ENCODE data around the gene GRXCR2.
"Not testable (repeated sequence)": the region's sequence is repeated elsewhere in the genome, so short reads cannot be mapped to it uniquely, and the experiment has no call there.

Gene GRXCR2

GRCh38 chr5:145874765-145875164 lies 2.0 kb upstream of the GRXCR2 start:
- DNase-seq = no peak

GRCh38 chr5:145872486-145872885 lies 328 bp downstream of the GRXCR2 start:
- DNase-seq = no peak

- no peak for DNase-seq
These were observed 3.1 kb downstream of the GRXCR2 start for GRCh38 chr5:145869753-145870152.

GRCh38 chr5:145867806-145868205 lies 5.0 kb downstream of the GRXCR2 start:
- DNase-seq = no peak

GRCh38 chr5:145864432-145864831 lies 8.4 kb downstream of the GRXCR2 start:
- DNase-seq = not testable (repeated sequence)

GRCh38 chr5:145863003-145863402 lies 9.8 kb downstream of the GRXCR2 start:
- no peak for DNase-seq

GRCh38 chr5:145859897-145860296 lies 12.9 kb downstream of the GRXCR2 start:
- DNase-seq = no peak

GRCh38 chr5:145859453-145859852 lies 13.4 kb downstream of the GRXCR2 start:
- no peak for DNase-seq

- DNase-seq = no peak
These were observed 13.9 kb downstream of the GRXCR2 start for GRCh38 chr5:145858959-145859358.

GRCh38 chr5:145856285-145856818 lies 16.5 kb downstream of the GRXCR2 start:
- DNase-seq = peak; percentile 85

- DNase-seq = no peak
These were observed 17.0 kb downstream of the GRXCR2 start for GRCh38 chr5:145855763-145856267.

- DNase-seq = no peak
These were observed 18.1 kb downstream of the GRXCR2 start for GRCh38 chr5:145854651-145855258.

GRCh38 chr5:145853781-145854376 lies 18.9 kb downstream of the GRXCR2 start:
- no peak for DNase-seq

GRCh38 chr5:145852990-145853389 lies 19.8 kb downstream of the GRXCR2 start:
- DNase-seq = no peak

GRCh38 chr5:145848854-145849253 lies 24.0 kb downstream of the GRXCR2 start:
- DNase-seq = no peak

- DNase-seq = no peak
These were observed 25.0 kb downstream of the GRXCR2 start for GRCh38 chr5:145847499-145848497.

- DNase-seq = no peak
These were observed 26.7 kb downstream of the GRXCR2 start for GRCh38 chr5:145846081-145846480.

GRCh38 chr5:145841299-145841698 lies 31.5 kb downstream of the GRXCR2 start:
- no peak for DNase-seq

- no peak for DNase-seq
These were observed 32.2 kb downstream of the GRXCR2 start for GRCh38 chr5:145840458-145841132.

- DNase-seq = no peak
These were observed 34.5 kb downstream of the GRXCR2 start for GRCh38 chr5:145838276-145838675.

- DNase-seq = not testable (repeated sequence)
These were observed 36.6 kb downstream of the GRXCR2 start for GRCh38 chr5:145836241-145836640.

GRCh38 chr5:145835848-145836239 lies 37.0 kb downstream of the GRXCR2 start:
- DNase-seq = no peak

Data from retina (tissue), 1 donor.